Epithelial cell of esophagus (primary cell): Measurements from ENCODE around the gene OBSL1.

Experiments
- DNase-seq: peaks from one replicate; pipeline ENCODE4 v3.0.0; 2010; ENCODE audit warnings: low read depth
- H3K4me3 ChIP-seq: 2 replicates; pipeline ENCODE4 v1.5.1; 2011; ENCODE audit warnings: mild to moderate bottlenecking, low read length, control low read depth
- TF ChIP-seq, protein P1 (sequence below): IDR thresholded peaks from 2 replicates; pipeline ENCODE4 v1.5.1; 2011; ENCODE audit warnings: low read depth, mild to moderate bottlenecking, low read length, control low read depth, inconsistent platforms; ENCODE audit not compliant: insufficient read depth; ENCODE audit errors: missing control alignments

OBSL1 gene

GRCh38 chr2:219532378-219532649, 39.0 kb downstream of the OBSL1 start:
- no peak for DNase-seq
- TF ChIP-seq, protein P1, sequence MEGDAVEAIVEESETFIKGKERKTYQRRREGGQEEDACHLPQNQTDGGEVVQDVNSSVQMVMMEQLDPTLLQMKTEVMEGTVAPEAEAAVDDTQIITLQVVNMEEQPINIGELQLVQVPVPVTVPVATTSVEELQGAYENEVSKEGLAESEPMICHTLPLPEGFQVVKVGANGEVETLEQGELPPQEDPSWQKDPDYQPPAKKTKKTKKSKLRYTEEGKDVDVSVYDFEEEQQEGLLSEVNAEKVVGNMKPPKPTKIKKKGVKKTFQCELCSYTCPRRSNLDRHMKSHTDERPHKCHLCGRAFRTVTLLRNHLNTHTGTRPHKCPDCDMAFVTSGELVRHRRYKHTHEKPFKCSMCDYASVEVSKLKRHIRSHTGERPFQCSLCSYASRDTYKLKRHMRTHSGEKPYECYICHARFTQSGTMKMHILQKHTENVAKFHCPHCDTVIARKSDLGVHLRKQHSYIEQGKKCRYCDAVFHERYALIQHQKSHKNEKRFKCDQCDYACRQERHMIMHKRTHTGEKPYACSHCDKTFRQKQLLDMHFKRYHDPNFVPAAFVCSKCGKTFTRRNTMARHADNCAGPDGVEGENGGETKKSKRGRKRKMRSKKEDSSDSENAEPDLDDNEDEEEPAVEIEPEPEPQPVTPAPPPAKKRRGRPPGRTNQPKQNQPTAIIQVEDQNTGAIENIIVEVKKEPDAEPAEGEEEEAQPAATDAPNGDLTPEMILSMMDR: no peak
- no peak overlapping the region for H3K4me3 ChIP-seq

- no peak for DNase-seq
- no peak overlapping the region for H3K4me3 ChIP-seq
- TF ChIP-seq, protein P1: no peak
Observed at GRCh38 chr2:219531639-219532377, 39.5 kb downstream of the OBSL1 start.

DNA sequence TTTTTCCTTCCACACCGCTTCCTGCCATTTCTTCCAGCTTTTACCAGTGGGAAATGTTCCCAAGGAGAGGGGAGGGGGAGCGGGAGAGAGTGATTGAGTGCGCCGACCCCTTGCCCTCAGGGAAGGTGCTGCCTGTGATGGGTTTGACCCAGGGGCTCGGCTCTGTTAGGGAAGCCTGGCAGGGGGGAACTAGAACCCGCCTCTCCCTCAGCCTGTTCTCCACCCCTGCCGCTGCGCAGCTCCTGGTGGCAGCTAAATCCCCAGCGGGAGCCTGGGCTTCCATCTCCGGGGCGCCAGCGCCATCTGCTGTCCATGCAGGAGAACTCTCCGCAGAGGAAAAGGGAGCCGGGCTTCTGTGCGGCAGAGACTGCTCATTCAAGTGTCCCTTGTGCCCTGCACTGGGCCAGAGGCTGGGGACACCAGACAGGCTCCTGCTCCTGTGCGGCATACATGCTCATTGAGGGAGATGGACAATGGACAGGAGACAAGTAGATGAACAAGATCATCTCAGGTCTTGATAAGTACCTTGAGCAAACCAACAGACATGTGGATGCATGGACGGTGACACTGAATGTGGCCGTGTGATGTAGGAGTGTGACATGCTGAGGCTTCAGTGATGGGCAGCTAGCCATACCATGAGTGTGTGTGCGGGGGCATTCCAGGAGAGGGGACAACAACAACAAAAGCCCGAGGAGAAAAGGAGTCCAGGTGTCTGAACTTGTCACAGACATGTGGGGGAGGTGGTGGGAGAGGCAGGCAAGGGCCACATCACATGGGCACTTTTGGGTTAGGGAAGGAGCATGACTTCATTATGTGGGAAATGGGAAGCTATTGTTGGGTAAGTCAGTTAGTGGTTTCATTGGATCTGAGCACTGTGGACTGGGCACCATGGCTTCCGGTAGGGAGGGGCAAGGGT, 41.0 kb downstream of the OBSL1 start:
- peak; percentile 83 for DNase-seq
- no peak overlapping the region for H3K4me3 ChIP-seq
- TF ChIP-seq, protein P1: peak; percentile 95

- no peak for DNase-seq
- H3K4me3 ChIP-seq: no peak overlapping the region
- TF ChIP-seq, protein P1: no peak
Observed at GRCh38 chr2:219527472-219527871, 43.9 kb downstream of the OBSL1 start.

DNA sequence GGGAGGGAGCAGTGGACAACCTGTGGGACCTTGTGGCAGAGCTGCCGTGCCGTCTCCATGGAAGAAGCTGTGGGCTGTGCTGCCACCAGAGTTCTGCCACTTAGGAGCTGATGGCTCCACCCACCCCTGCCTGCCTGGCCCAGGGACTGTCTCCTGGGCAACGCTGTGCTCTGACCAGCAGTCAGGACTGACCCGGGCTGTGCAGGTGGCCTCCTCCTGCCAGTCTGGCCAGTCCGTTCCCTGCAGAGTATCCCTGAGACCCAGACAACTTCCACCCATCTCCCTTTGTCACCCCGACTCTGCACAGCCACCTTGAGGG, 44.3 kb downstream of the OBSL1 start:
- no peak for DNase-seq
- TF ChIP-seq, protein P1: no peak

GRCh38 chr2:219526320-219527075, 44.8 kb downstream of the OBSL1 start:
- TF ChIP-seq, protein P1: no peak
- DNase-seq: no peak
- no peak overlapping the region for H3K4me3 ChIP-seq

More for the DNA sequence above, 44.3 kb downstream of the OBSL1 start:
- H3K4me3 ChIP-seq: no peak overlapping the region
